CD8-positive, alpha-beta memory T cell (primary cell): ENCODE measurements around the gene KRTAP10-5. TPM values are rescaled to one million over a fixed set of nuclear protein-coding genes. Genes with fewer than 3 reads are reported as not detected.
"Not testable (repeated sequence)": the region's sequence is repeated elsewhere in the genome, so short reads cannot be mapped to it uniquely, and the experiment has no call there.

Source experiments
- CTCF ChIA-PET: fragments of 350-600 bp; sonication (Branson Sonifier 250); formaldehyde crosslinking; loops from one replicate; lab custom pipeline; 2021; ENCODE audit warnings: antibody characterized with exemption; lab: Charles Lee
- POLR2A ChIA-PET: fragments of 350-600 bp; sonication (Branson Sonifier 250); formaldehyde crosslinking; loops from one replicate; lab custom pipeline; 2021; ENCODE audit warnings: antibody characterized with exemption; lab: Charles Lee
- DNase-seq, 5 donors: peaks; one replicate each; pipeline versions ENCODE4 v3.0.0 to v3.0.0-alpha.2; 2020 to 2022; ENCODE audit warnings: mixed read lengths in 1 of 5
- H3K27ac ChIP-seq: one replicate; pipeline ENCODE4 v1.7.0; 2013; ENCODE audit warnings: low read depth, mild to moderate bottlenecking, low read length, moderate library complexity
- H3K27me3 ChIP-seq: 2 replicates; pipeline ENCODE4 v1.7.0; 2013; ENCODE audit warnings: low read length, mild to moderate bottlenecking; ENCODE audit not compliant: insufficient read depth, poor library complexity, severe bottlenecking
- H3K36me3 ChIP-seq: 2 replicates; pipeline ENCODE4 v1.7.0; 2013; ENCODE audit warnings: mild to moderate bottlenecking, low read length, moderate library complexity; ENCODE audit not compliant: insufficient read depth
- H3K4me1 ChIP-seq: 2 replicates; pipeline ENCODE4 v1.7.0; 2013; ENCODE audit warnings: mild to moderate bottlenecking, low read length, moderate library complexity; ENCODE audit not compliant: insufficient read depth
- H3K4me3 ChIP-seq: 2 replicates; pipeline ENCODE4 v1.7.0; 2013; ENCODE audit warnings: mild to moderate bottlenecking, low read length
- H3K9me3 ChIP-seq: 2 replicates; pipeline ENCODE4 v1.7.0; 2013; ENCODE audit warnings: mild to moderate bottlenecking, low read length
- H3K27ac Mint-ChIP-seq, 8 donors: one replicate each; pipeline ENCODE4 v1.8.0; 2020 to 2021; ENCODE audit warnings: mixed read lengths in 8 of 8, mild to moderate bottlenecking in 6 of 8, inconsistent platforms in 3 of 8, moderate library complexity in 3 of 8
- H3K27me3 Mint-ChIP-seq, 2 donors: one replicate each; pipeline ENCODE4 v1.8.0; 2020 to 2021; ENCODE audit warnings: mixed read lengths in 2 of 2, mild to moderate bottlenecking in 1 of 2, moderate library complexity in 1 of 2
- H3K36me3 Mint-ChIP-seq, 3 donors: one replicate each; pipeline ENCODE4 v1.8.0; 2020 to 2021; ENCODE audit warnings: mixed read lengths in 3 of 3, inconsistent platforms in 1 of 3, mild to moderate bottlenecking in 1 of 3
- H3K4me1 Mint-ChIP-seq, 3 donors: one replicate each; pipeline ENCODE4 v1.8.0; 2020 to 2021; ENCODE audit warnings: mixed read lengths in 3 of 3, inconsistent platforms in 1 of 3, mild to moderate bottlenecking in 1 of 3
- H3K4me3 Mint-ChIP-seq, 7 donors: one replicate each; pipeline ENCODE4 v1.8.0; 2020 to 2021; ENCODE audit warnings: mixed read lengths in 7 of 7, mild to moderate bottlenecking in 6 of 7, moderate library complexity in 4 of 7, inconsistent platforms in 2 of 7
- H3K9me3 Mint-ChIP-seq, 5 donors: one replicate each; pipeline ENCODE4 v1.8.0; 2020 to 2022; ENCODE audit warnings: mixed read lengths in 5 of 5, mild to moderate bottlenecking in 3 of 5, moderate library complexity in 2 of 5, inconsistent platforms in 1 of 5
- polyA plus RNA-seq: library from polyadenylated mRNA; unstranded; fragments of 300-500 nt; fragmentation: Illumina TruSeq; gene quantifications from one replicate; pipeline ENCODE4 v1.2.3, GENCODE V29; 2021
- total RNA-seq, 2 experiments: library from RNA; stranded (reverse); gene quantifications; one replicate each; pipeline ENCODE4 v1.2.3, GENCODE V29; 2021

Gene KRTAP10-5
- total and polyA plus RNA-seq, 3 experiments from 2014 or later = not detected

- not testable (repeated sequence) for H3K27me3 ChIP-seq, H3K9me3 ChIP-seq, H3K4me1 Mint-ChIP-seq, DNase-seq, H3K4me3 ChIP-seq, H3K27ac ChIP-seq, H3K27ac Mint-ChIP-seq, H3K36me3 ChIP-seq, H3K4me1 ChIP-seq, H3K4me3 Mint-ChIP-seq
- Mint-ChIP-seq H3K9me3 (peaks cover 15 to 28% (median 24%) of the 10 kb centered on the region in 5 donors), H3K36me3 (peaks cover 1 to 23% (median 2%) of the 10 kb centered on the region in 3 donors), H3K27me3 (peaks cover 5 to 19% of the 10 kb centered on the region in 2 donors)
- ChIA-PET CTCF (interaction anchor here (1.0 kb wide), 1 partner anchor 92 kb away, joined by 3 read pairs; no protein-coding TSS in a partner anchor), POLR2A (interaction anchor here (0.6 kb wide), 1 partner anchor 12 kb away, joined by 3 read pairs; no protein-coding TSS in a partner anchor)
Observed at GRCh38 chr21:44610157-44610843, 29.9 kb upstream of the KRTAP10-5 start.

DNA sequence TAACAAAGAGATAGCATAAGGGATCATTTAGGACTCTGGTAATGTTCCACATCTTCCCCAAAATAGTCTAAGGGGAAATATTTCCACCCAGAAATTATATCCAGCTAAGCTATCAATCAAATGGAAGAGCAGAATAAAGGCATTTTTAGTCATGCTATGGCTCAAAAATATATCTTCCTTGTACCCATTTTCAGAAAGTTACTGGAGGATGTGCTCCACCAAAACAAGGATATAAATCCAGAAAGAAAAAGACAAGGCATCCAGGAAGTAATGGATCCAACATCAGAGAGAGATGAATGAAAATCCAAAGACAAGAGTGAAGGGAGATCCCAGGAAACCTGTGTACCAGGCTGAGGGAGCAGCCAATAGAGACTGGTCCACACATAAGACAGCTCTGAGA, 28.8 kb upstream of the KRTAP10-5 start:
- H3K36me3 ChIP-seq = no peaks in the 10 kb centered on the region
- peaks cover 4% of the 10 kb centered on the region for H3K9me3 ChIP-seq
- H3K27me3 ChIP-seq = peaks cover 5% of the 10 kb centered on the region
- no peaks in the 10 kb centered on the region for H3K4me1 ChIP-seq
- H3K9me3 Mint-ChIP-seq = peaks cover 13 to 29% (median 24%) of the 10 kb centered on the region in 5 donors
- no peak for DNase-seq
- no peaks in the 10 kb centered on the region for H3K4me1 Mint-ChIP-seq
- POLR2A ChIA-PET = no interaction called here
- H3K27me3 Mint-ChIP-seq = peaks cover 6 to 23% of the 10 kb centered on the region in 2 donors
- H3K4me3 Mint-ChIP-seq = no peak overlapping the region
- no peak overlapping the region for H3K27ac ChIP-seq
- no peak overlapping the region for H3K27ac Mint-ChIP-seq
- H3K4me3 ChIP-seq = no peak overlapping the region
- CTCF ChIA-PET = no interaction called here
- peaks cover 1 to 27% (median 2%) of the 10 kb centered on the region in 3 donors for H3K36me3 Mint-ChIP-seq

- POLR2A ChIA-PET = no interaction called here
Observed at GRCh38 chr21:44606495-44606894, 26.1 kb upstream of the KRTAP10-5 start.

DNA sequence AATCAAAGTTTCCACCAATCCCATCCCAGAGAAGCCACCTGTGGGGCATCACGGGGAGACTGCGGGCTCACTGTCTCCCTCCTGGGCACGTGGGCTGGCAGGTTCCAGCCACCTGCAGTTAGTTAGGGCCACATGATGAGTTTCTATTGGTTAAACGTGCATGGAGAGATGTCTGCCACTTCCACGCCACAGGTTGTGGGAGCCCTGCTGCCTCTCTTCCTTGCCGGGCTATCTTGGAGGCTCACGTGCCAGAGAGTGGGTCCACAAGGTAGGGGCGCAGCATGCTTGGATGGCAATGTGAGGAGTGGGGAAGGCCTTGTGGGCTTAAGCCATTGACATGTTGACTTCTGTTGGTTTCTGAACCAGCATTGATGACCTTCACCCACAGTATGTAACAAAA, 23.5 kb upstream of the KRTAP10-5 start:
- peaks cover 14 to 31% of the 10 kb centered on the region in 2 donors for H3K27me3 Mint-ChIP-seq
- H3K4me1 Mint-ChIP-seq = no peaks in the 10 kb centered on the region
- Histone ChIP-seq H3K36me3 (no peaks in the 10 kb centered on the region), H3K27ac (no peak overlapping the region), H3K27me3 (peaks cover 5% of the 10 kb centered on the region), H3K9me3 (no peaks in the 10 kb centered on the region), H3K4me1 (no peaks in the 10 kb centered on the region), H3K4me3 (no peak overlapping the region)
- no peak overlapping the region for H3K4me3 Mint-ChIP-seq
- H3K36me3 Mint-ChIP-seq = peaks cover 0 to 9% (median 0%) of the 10 kb centered on the region in 3 donors
- peaks cover 0 to 5% (median 3%) of the 10 kb centered on the region in 5 donors for H3K9me3 Mint-ChIP-seq
- ChIA-PET CTCF (no interaction called here), POLR2A (no interaction called here)
- peak overlapping the region in 1 of 8 donors; percentile 11 for H3K27ac Mint-ChIP-seq
- DNase-seq = no peak

More at GRCh38 chr21:44606495-44606894, 26.1 kb upstream of the KRTAP10-5 start:
- Histone ChIP-seq H3K36me3 (no peaks in the 10 kb centered on the region), H3K27ac (no peak overlapping the region), H3K4me1 (no peaks in the 10 kb centered on the region), H3K4me3 (no peak overlapping the region), H3K27me3 (peaks cover 5% of the 10 kb centered on the region), H3K9me3 (no peaks in the 10 kb centered on the region)
- DNase-seq = no peak
- Mint-ChIP-seq H3K4me1 (no peaks in the 10 kb centered on the region), H3K27ac (peak overlapping the region in 1 of 8 donors; percentile 63), H3K36me3 (peaks cover 1 to 26% (median 2%) of the 10 kb centered on the region in 3 donors), H3K4me3 (no peak overlapping the region), H3K9me3 (peaks cover 12 to 29% (median 23%) of the 10 kb centered on the region in 5 donors), H3K27me3 (peaks cover 8 to 31% of the 10 kb centered on the region in 2 donors)
- CTCF ChIA-PET = no interaction called here

- Histone ChIP-seq H3K27me3 (peaks cover 5% of the 10 kb centered on the region), H3K4me3 (no peak overlapping the region), H3K4me1 (no peaks in the 10 kb centered on the region), H3K27ac (no peak overlapping the region), H3K9me3 (no peaks in the 10 kb centered on the region), H3K36me3 (no peaks in the 10 kb centered on the region)
- Mint-ChIP-seq H3K9me3 (peaks cover 0 to 6% (median 4%) of the 10 kb centered on the region in 5 donors), H3K4me1 (no peaks in the 10 kb centered on the region), H3K36me3 (peaks cover 0 to 12% (median 0%) of the 10 kb centered on the region in 3 donors), H3K27ac (peak overlapping the region in 2 of 8 donors; percentile 11 to 38), H3K27me3 (peaks cover 17 to 31% of the 10 kb centered on the region in 2 donors), H3K4me3 (no peak overlapping the region)
- ChIA-PET CTCF (no interaction called here), POLR2A (no interaction called here)
- no peak for DNase-seq
Observed at GRCh38 chr21:44603109-44603875, 22.9 kb upstream of the KRTAP10-5 start.

- Mint-ChIP-seq H3K27ac (no peak overlapping the region), H3K4me3 (no peak overlapping the region), H3K36me3 (peaks cover 0 to 15% (median 0%) of the 10 kb centered on the region in 3 donors), H3K9me3 (peaks cover 0 to 9% (median 4%) of the 10 kb centered on the region in 5 donors), H3K4me1 (no peaks in the 10 kb centered on the region), H3K27me3 (peaks cover 17 to 26% of the 10 kb centered on the region in 2 donors)
- H3K9me3 ChIP-seq = no peaks in the 10 kb centered on the region
- H3K27me3 ChIP-seq = peaks cover under 1% of the 10 kb centered on the region
- POLR2A ChIA-PET = no interaction called here
- DNase-seq = no peak
- no peaks in the 10 kb centered on the region for H3K36me3 ChIP-seq
- no peak overlapping the region for H3K27ac ChIP-seq
- H3K4me1 ChIP-seq = no peaks in the 10 kb centered on the region
- H3K4me3 ChIP-seq = no peak overlapping the region
- CTCF ChIA-PET = no interaction called here
Observed at GRCh38 chr21:44602463-44602850, 22.1 kb upstream of the KRTAP10-5 start.

DNA sequence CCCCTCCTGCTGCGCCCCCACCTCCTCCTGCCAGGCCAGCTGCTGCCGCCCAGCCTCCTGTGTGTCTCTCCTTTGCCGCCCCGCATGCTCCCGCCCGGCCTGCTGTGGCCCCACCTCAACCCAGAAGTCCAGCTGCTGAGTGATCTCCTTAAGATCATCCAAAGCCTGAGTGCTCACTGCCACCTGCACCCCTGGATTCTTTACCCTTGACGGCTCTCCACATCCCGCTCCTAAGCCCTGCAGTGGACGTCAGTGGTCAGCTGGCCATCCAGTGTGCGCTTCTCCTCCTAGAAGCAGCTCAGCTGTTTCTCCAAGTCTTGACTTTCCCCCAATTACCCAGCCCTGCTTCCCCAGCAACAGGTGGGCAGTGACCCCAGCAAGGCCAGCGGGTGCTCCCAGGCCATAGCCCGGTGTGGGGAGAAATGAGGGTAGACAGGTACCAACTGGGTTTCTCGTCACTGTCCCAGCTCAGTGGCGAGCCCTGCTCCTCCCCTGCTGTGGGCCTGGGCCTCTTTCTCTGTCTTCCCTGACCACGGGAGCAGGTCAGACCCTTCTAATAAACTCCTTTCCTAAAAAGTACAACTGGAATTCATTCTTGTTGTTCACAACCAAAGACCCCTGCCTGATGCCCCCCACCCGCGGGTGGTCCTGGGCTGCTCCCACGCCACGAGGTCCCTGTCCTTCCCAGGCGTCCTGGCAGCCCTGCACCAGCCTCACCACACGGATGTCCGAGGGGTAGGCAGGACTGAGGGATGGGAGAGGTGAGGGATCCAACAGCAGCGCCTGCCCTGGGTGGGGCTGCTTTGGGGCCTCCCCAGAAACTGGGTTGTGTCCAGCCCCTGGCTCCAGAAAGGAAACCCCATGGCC, 21.4 kb upstream of the KRTAP10-5 start:
- peaks cover 0 to 15% (median 0%) of the 10 kb centered on the region in 3 donors for H3K36me3 Mint-ChIP-seq
- Histone ChIP-seq H3K36me3 (no peaks in the 10 kb centered on the region), H3K27me3 (no peaks in the 10 kb centered on the region), H3K27ac (no peak overlapping the region), H3K9me3 (no peaks in the 10 kb centered on the region), H3K4me1 (no peaks in the 10 kb centered on the region), H3K4me3 (no peak overlapping the region)
- peaks cover 16 to 26% of the 10 kb centered on the region in 2 donors for H3K27me3 Mint-ChIP-seq
- CTCF ChIA-PET = no interaction called here
- no peak overlapping the region for H3K4me3 Mint-ChIP-seq
- no peaks in the 10 kb centered on the region for H3K4me1 Mint-ChIP-seq
- POLR2A ChIA-PET = no interaction called here
- DNase-seq = no peak
- peaks cover 0 to 9% (median 4%) of the 10 kb centered on the region in 5 donors for H3K9me3 Mint-ChIP-seq
- H3K27ac Mint-ChIP-seq = peak overlapping the region in 3 of 8 donors; percentile 17 to 68 (median 37)
